Testis (tissue), 3 donors: ENCODE measurements around the gene CYREN. TPM values are rescaled to one million over a fixed set of nuclear protein-coding genes. Genes with fewer than 3 reads are reported as not detected.

Experiments
- DNase-seq: peaks from one replicate; pipeline ENCODE4 v3.0.0-alpha.2; 2019
- H3K27ac ChIP-seq, 2 donors: fragments of 200-600 bp; sonication (generic); one replicate each; pipeline ENCODE4 v1.5.1; 2019
- H3K27me3 ChIP-seq: fragments of 200-600 bp; sonication (generic); one replicate; pipeline ENCODE4 v1.5.1; 2019
- H3K36me3 ChIP-seq: fragments of 200-600 bp; sonication (generic); one replicate; pipeline ENCODE4 v1.5.1; 2017; ENCODE audit warnings: low read depth; ENCODE audit errors: missing control alignments
- H3K4me1 ChIP-seq: fragments of 200-600 bp; sonication (generic); one replicate; pipeline ENCODE4 v1.5.1; 2019
- H3K4me3 ChIP-seq, 2 donors: fragments of 200-600 bp; sonication (generic); one replicate each; pipeline ENCODE4 v1.5.1; 2017 to 2019
- H3K9me3 ChIP-seq: fragments of 200-600 bp; sonication (generic); one replicate; pipeline ENCODE4 v1.5.1; 2017
- POLR2A ChIP-seq: fragments of 450-650 bp; IDR thresholded peaks from one replicate; pipeline ENCODE4 v1.6.1; 2017; ENCODE audit warnings: antibody characterized with exemption, mild to moderate bottlenecking, moderate library complexity
- WGBS, 2 donors: methylation state at CpG; one replicate each; pipeline ENCODE4 v1.1.5; 2018; 5-methylcytosine and 5-hydroxymethylcytosine counted together
- intact Hi-C: fragments of 100-400 bp; cut with DNase I; formaldehyde crosslinking; loops from one replicate; pipeline ENCODE4 v1.15.1; 2023; ENCODE audit warnings: low total_unique reads
- polyA plus RNA-seq: library from polyadenylated mRNA; stranded (reverse); fragments of 350-450 nt; fragmentation: Illumina TruSeq; extraction: RNeasy Lipid Tissue Mini Kit (QIAGEN cat#74804); gene quantifications from one replicate; pipeline ENCODE4 v1.2.3, GENCODE V29; 2014; ENCODE audit warnings: low read depth, low replicate concordance; ENCODE audit not compliant: insufficient read depth
- total RNA-seq, 2 donors: library from RNA; depleted of rRNA; stranded (reverse); fragments of >200 nt; gene quantifications; one replicate each; pipeline ENCODE4 v1.2.3, GENCODE V29; 2016
- TF ChIP-seq, protein P1 (sequence below), 3 experiments: fragments of 450-650 bp in 2 of 3; fragments of 200-600 bp in 1 of 3; sonication (generic) in 1 of 3; IDR thresholded peaks; one replicate each; pipeline ENCODE4 v1.5.1; 2016 to 2019; ENCODE audit warnings: antibody characterized with exemption in 3 of 3, mild to moderate bottlenecking in 2 of 3, moderate library complexity in 1 of 3

CYREN gene
- total and polyA plus RNA-seq, 3 donors from 2014 or later, result 36.3 to 47.3 (median 44.3) TPM

GRCh38 chr7:135169141-135169963 is 1.2 kb downstream of the CYREN start:
- Histone ChIP-seq H3K9me3 (no peaks in the 10 kb centered on the region), H3K4me1 (peaks cover 16% of the 10 kb centered on the region), H3K36me3 (no peaks in the 10 kb centered on the region), H3K27me3 (no peaks in the 10 kb centered on the region), H3K27ac (peak overlapping the region; percentile 84 to 93), H3K4me3 (peak overlapping the region; percentile 73 to 79)
- intact Hi-C loops, result loop anchor here (10.0 kb wide), 2 partner anchors 185 to 485 kb away; partner anchors contain the start of gene AGBL3
- TF ChIP-seq POLR2A, result no peak
- TF ChIP-seq, protein P1, sequence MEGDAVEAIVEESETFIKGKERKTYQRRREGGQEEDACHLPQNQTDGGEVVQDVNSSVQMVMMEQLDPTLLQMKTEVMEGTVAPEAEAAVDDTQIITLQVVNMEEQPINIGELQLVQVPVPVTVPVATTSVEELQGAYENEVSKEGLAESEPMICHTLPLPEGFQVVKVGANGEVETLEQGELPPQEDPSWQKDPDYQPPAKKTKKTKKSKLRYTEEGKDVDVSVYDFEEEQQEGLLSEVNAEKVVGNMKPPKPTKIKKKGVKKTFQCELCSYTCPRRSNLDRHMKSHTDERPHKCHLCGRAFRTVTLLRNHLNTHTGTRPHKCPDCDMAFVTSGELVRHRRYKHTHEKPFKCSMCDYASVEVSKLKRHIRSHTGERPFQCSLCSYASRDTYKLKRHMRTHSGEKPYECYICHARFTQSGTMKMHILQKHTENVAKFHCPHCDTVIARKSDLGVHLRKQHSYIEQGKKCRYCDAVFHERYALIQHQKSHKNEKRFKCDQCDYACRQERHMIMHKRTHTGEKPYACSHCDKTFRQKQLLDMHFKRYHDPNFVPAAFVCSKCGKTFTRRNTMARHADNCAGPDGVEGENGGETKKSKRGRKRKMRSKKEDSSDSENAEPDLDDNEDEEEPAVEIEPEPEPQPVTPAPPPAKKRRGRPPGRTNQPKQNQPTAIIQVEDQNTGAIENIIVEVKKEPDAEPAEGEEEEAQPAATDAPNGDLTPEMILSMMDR (IDR thresholded peaks at IDR 0.05), result no peak
- no peak for DNase-seq
- 44 to 59% methylated on average over 11 of the region's 11 CpGs for WGBS, 2 donors

DNA sequence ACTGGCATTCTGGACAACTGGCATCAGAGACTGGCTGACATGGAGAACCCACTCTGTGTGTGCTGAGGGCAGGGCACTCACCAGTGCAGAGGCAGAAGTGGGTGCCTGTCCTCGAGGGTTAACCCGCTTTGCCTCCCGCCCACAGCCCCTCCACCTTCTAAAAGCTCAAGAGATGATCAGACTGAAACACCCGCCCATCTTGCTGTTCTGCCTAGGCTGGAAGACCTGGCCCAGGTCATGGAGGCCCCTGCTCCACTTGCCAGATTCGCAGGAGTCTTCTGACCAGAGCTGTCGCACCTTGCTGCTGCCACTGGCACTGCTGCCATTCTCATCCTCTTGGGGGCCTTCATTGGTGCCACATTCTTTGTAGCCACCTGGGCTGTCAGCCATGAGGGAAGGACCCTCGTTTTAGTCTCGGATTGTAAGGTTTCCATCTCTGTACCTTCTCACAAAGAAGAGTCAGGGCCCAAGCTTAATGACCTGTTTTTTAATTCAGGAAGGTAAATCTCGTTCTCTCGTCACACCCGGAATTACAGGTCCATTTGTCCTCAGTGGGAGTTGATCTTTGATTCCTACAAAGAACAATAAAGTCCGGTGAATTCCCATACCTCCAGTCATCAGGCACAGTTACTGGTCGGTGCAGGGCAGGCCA is 1.9 kb downstream of the CYREN start:
- no peak for TF ChIP-seq POLR2A
- TF ChIP-seq, protein P1 (IDR thresholded peaks at IDR 0.05), result no peak

GRCh38 chr7:135168001-135168400 is 2.5 kb downstream of the CYREN start:
- Histone ChIP-seq H3K27me3 (no peaks in the 10 kb centered on the region), H3K36me3 (no peaks in the 10 kb centered on the region), H3K4me3 (no peak overlapping the region), H3K4me1 (peaks cover 16% of the 10 kb centered on the region), H3K27ac (no peak overlapping the region), H3K9me3 (no peaks in the 10 kb centered on the region)
- 32 to 52% methylated on average over 6 to 9 of the region's 9 CpGs for whole genome bisulfite sequencing, 2 donors
- no peak for TF ChIP-seq POLR2A
- TF ChIP-seq, protein P1 (IDR thresholded peaks at IDR 0.05), result no peak
- intact Hi-C loops, result loop anchor here (10.0 kb wide), 2 partner anchors 183 to 483 kb away; partner anchors contain the start of gene AGBL3
- no peak for DNase-seq

More for the DNA sequence above, 1.9 kb downstream of the CYREN start:
- Histone ChIP-seq H3K27ac (peak overlapping the region in 1 of 2 donors; percentile 93), H3K36me3 (no peaks in the 10 kb centered on the region), H3K4me1 (peaks cover 16% of the 10 kb centered on the region), H3K9me3 (no peaks in the 10 kb centered on the region), H3K27me3 (no peaks in the 10 kb centered on the region), H3K4me3 (no peak overlapping the region)
- WGBS, 2 donors, result 63 to 83% methylated on average over 13 of the region's 13 CpGs
- intact Hi-C loops, result loop anchor here (10.0 kb wide), 2 partner anchors 184 to 484 kb away; partner anchors contain the start of gene AGBL3
- DNase-seq, result no peak

- intact Hi-C loops, result loop anchor here (10.0 kb wide), 2 partner anchors 183 to 483 kb away; partner anchors contain the start of gene AGBL3
- no peak for TF ChIP-seq POLR2A
- TF ChIP-seq, protein P1 (IDR thresholded peaks at IDR 0.05), result no peak
- no peak overlapping the region for H3K4me3 ChIP-seq
- peak overlapping the region in 1 of 2 donors; percentile 14 for H3K27ac ChIP-seq
- H3K9me3 ChIP-seq, result no peaks in the 10 kb centered on the region
- WGBS, 2 donors, result 80 to 88% methylated on average over 12 of the region's 12 CpGs
- DNase-seq, result no peak
- peaks cover 16% of the 10 kb centered on the region for H3K4me1 ChIP-seq
- H3K36me3 ChIP-seq, result no peaks in the 10 kb centered on the region
- no peaks in the 10 kb centered on the region for H3K27me3 ChIP-seq
These were observed 3.1 kb downstream of the CYREN start for GRCh38 chr7:135167365-135167917.
